Epithelial cell of proximal tubule (primary cell): ENCODE data around the gene CKB. TPM values are rescaled to one million over a fixed set of nuclear protein-coding genes. Genes with fewer than 3 reads are reported as not detected.

Source experiments
- DNase-seq: peaks from one replicate; pipeline ENCODE4 v3.0.0-alpha.2; 2011; ENCODE audit warnings: low read depth
- H3K4me3 ChIP-seq: 2 replicates; pipeline ENCODE4 v1.5.1; 2011; ENCODE audit warnings: low read depth, mild to moderate bottlenecking, low read length
- CTCF ChIP-seq: conservative IDR thresholded peaks from 2 replicates; pipeline ENCODE4 v1.5.1; 2012; ENCODE audit warnings: low read depth, mild to moderate bottlenecking, low read length
- total RNA-seq: library from RNA; depleted of rRNA; stranded (reverse); fragments of >200 nt; gene quantifications from 2 replicates; pipeline ENCODE4 v1.2.3, GENCODE V29; 2015

Gene CKB
- total RNA-seq, 1 donor from 2014 or later: 789 TPM

- TF ChIP-seq CTCF: no peak
- no peak overlapping the region for H3K4me3 ChIP-seq
- DNase-seq: no peak
These were observed 30.3 kb downstream of the CKB start for GRCh38 chr14:103492156-103492925.

- TF ChIP-seq CTCF: no peak
- H3K4me3 ChIP-seq: no peak overlapping the region
- no peak for DNase-seq
These were observed 30.9 kb downstream of the CKB start for GRCh38 chr14:103491691-103492090.

- DNase-seq: no peak
- H3K4me3 ChIP-seq: no peak overlapping the region
- TF ChIP-seq CTCF: no peak
These were observed 33.0 kb downstream of the CKB start for GRCh38 chr14:103489621-103490020.

- no peak overlapping the region for H3K4me3 ChIP-seq
- no peak for TF ChIP-seq CTCF
- no peak for DNase-seq
These were observed 33.7 kb downstream of the CKB start for GRCh38 chr14:103488960-103489359.

- no peak for DNase-seq
- no peak for TF ChIP-seq CTCF
- H3K4me3 ChIP-seq: no peak overlapping the region
These were observed 34.6 kb downstream of the CKB start for GRCh38 chr14:103488071-103488470.

- H3K4me3 ChIP-seq: no peak overlapping the region
- TF ChIP-seq CTCF: no peak
- DNase-seq: no peak
These were observed 37.1 kb downstream of the CKB start for GRCh38 chr14:103485504-103485903.

- no peak for TF ChIP-seq CTCF
- no peak for DNase-seq
- no peak overlapping the region for H3K4me3 ChIP-seq
These were observed 39.0 kb downstream of the CKB start for GRCh38 chr14:103483600-103483999.
